ENCODE results near the gene MRFAP1L1.

MRFAP1L1 gene

DNA sequence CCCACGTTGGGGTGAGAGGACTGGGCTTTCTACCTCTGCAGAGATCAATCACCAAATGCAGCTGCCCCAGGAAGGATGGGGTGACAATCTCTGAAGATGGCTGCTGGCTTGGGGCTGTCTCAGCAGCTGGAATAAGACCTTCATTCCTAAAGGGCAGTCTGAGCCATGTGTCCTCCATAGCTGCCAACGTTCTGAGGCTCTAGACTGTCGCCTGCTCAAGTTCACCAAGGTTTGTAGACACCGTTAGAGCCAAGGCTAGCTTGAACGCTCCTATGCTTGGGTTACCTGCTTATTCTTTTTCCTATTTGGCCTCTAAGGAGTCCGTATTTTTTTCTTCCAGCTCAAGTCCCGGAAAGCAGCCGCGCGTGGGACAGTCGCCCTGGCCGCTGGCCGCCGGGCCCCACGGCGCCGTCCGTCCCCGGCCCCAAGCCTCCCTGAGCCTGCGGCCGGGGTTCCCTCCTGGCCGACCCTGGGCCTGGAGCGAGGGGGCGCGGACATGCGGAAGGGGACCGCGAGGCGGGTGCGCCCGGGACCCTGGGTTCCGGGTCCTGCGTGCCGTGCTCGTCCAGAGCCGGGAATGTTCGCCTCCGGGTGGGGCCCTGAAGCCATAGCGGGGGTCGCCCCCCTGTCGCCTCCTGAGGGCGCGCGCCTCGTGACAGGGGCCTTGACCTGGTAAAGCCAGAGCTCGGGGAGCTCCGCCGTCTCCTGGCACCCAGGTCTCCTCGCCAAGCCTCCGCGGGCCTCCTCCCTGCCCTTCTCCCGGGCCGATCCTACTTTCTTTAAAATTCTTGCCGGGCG, 45.9 kb downstream of the MRFAP1L1 start:
- no peak overlapping the region for H3K4me3 ChIP-seq (ENCODE audit: low read depth, low read length)

DNA sequence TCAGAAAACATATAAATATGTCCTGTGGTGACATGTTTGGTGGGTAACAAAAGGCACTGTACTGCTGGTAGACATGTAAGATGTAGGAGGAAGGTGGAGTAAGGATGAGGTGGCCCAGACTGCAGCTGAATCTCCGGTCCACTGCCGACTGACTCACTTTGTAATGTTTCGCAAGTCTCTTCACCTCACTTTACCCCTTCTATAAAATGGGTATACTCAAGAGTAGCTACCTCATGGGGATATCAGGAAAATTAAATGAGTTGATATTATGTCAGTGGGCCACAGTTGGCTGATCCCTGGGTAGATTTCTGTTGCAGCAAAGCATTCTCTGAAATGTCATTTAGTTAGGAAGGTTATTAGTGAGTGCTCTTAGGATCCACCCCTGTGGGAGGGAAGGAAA, 47.1 kb downstream of the MRFAP1L1 start:
- H3K4me3 ChIP-seq (ENCODE audit: low read depth, low read length), result no peak overlapping the region

DNA sequence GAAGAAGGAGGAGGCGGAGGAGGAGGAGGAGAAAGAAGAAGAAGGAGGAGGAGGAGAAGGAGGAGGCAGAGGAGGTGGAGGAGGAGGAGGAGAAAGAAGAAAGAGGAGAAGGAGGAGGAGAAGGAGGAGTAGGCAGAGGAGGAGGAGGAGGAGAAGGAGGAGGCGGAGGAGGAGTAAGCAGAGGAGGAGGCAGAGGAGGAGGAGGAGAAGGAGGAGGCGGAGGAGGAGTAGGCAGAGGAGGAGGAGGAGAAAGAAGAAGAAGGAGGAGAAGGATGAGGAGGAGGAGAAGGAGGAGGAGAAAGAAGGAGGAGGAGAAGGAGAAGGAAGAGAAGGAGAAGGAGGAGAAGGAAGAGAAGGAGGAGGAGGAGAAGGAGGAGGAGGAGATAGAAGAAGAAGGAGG, 49.2 kb downstream of the MRFAP1L1 start:
- no peak overlapping the region for H3K4me3 ChIP-seq (ENCODE audit: low read depth, low read length)

DNA sequence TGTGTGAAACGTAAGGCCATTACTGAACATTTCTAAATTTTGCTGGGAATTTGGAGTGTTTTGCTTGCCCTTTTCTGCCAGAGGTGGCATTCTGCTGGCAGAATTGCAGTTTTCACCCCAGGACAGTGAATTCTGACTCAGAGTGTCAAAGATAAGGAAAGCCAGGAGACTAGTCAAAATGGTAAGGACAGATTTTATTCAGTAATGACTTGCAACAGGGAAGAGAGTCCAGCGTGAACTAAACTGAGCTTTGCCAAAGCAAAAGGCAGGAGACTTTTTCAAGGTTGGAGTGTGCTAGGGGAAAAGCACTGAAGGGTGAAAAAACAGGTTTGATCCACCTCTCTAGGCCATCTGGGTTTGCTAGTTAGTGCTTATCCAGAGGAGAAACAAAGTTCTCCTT, 49.8 kb downstream of the MRFAP1L1 start:
- no peak overlapping the region for H3K4me3 ChIP-seq (ENCODE audit: low read depth, low read length)

DNA sequence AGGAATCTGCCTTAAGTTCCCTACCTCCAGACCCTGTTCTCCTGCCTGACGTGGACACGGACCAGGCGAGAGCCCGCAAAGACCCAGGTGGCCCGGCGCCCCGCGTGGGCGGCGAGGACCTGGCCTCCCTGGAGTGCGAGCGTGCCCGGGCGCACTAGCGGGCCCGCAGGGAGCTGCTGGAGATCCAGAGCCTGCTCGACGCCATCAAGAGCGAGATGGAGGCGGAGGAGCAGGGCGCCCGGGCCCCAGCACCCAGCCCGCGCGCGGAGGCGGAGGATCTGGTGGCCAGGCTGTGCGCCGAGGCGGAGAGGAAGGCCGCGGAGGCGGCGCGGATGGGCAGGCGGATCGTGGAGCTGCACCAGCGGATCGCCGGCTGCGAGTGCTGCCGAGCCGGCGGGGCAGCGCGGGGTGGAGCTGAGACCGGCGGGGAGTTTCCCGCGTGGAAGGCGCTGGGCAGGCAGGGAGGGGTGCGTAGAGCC, 51.0 kb downstream of the MRFAP1L1 start:
- peak overlapping the region; percentile 8 for H3K4me3 ChIP-seq (ENCODE audit: low read depth, low read length)

DNA sequence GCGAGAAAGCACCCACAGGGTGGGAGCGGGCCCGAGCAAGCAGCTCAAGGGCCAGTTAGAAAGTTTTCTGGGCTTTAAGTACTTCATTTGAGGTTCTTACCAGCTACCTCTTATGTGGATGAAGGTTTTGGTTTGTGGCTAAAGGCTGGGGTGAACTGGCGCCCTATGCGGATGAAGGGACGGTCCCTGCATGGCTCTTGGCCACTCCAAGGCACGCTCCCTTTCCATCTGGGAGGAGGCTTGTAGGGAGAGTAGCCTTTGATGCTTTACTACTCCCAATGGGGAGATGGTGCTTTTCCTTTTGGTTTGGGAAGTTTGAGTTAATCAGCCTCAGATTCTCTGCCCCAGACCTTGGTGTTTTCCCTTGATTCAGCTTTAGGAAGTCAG, 51.5 kb downstream of the MRFAP1L1 start:
- H3K4me3 ChIP-seq (ENCODE audit: low read depth, low read length), result no peak overlapping the region

Measured in iPS-11a (cell line).